MCF 10A (cell line): ENCODE data around the gene COX14. TPM values are rescaled to one million over a fixed set of nuclear protein-coding genes. Genes with fewer than 3 reads are reported as not detected.
A peak's percentile ranks its signal among the peaks of the same experiment; 100 is the strongest.

Experiments used
- BruUV-seq: library from RNA; stranded (reverse); fragments of 400-500 nt; replicated peaks from 2 replicates; lab custom pipeline; 2021; lab: Mats Ljungman, UMichigan
- CTCF ChIA-PET: fragments of 300-600 bp; sonication (Branson Sonifier 250); formaldehyde crosslinking; extraction: SDS; loops from one replicate; lab custom pipeline; 2021; ENCODE audit warnings: antibody characterized with exemption, inconsistent platforms; lab: Yijun Ruan, JAX
- POLR2A ChIA-PET: fragments of 300-600, 350-650 bp; sonication (Branson Sonifier 250); formaldehyde crosslinking; extraction: SDS; loops from one replicate; lab custom pipeline; 2020; ENCODE audit warnings: antibody characterized with exemption, inconsistent platforms; lab: Yijun Ruan, JAX
- DNase-seq: peaks from one replicate; pipeline ENCODE4 v3.0.0-alpha.2; 2018; ENCODE audit not compliant: unreplicated experiment
- H3K27ac Mint-ChIP-seq: one replicate; pipeline ENCODE4 v1.8.0; 2022; ENCODE audit warnings: mild to moderate bottlenecking, low read depth, mixed read lengths; ENCODE audit not compliant: unreplicated experiment
- H3K27me3 Mint-ChIP-seq: one replicate; pipeline ENCODE4 v1.8.0; 2022; ENCODE audit warnings: mixed read lengths; ENCODE audit not compliant: insufficient read depth, unreplicated experiment
- H3K36me3 Mint-ChIP-seq: one replicate; pipeline ENCODE4 v1.8.0; 2022; ENCODE audit warnings: mild to moderate bottlenecking, moderate library complexity, mixed read lengths; ENCODE audit not compliant: insufficient read depth, unreplicated experiment
- H3K4me1 Mint-ChIP-seq: one replicate; pipeline ENCODE4 v1.8.0; 2022; ENCODE audit warnings: mixed read lengths; ENCODE audit not compliant: insufficient read depth, unreplicated experiment
- H3K4me3 Mint-ChIP-seq: one replicate; pipeline ENCODE4 v1.8.0; 2022; ENCODE audit warnings: mild to moderate bottlenecking, moderate library complexity, mixed read lengths; ENCODE audit not compliant: unreplicated experiment
- H3K9me3 Mint-ChIP-seq: one replicate; pipeline ENCODE4 v1.8.0; 2022; ENCODE audit warnings: mixed read lengths; ENCODE audit not compliant: unreplicated experiment
- intact Hi-C: fragments of 100-400 bp; cut with micrococcal nuclease; formaldehyde crosslinking; loops from 2 replicates; pipeline ENCODE4 v1.14.1; 2022
- total RNA-seq: library from RNA; stranded (reverse); gene quantifications from 2 replicates; pipeline ENCODE4 v1.2.3, GENCODE V29; 2022
- TF ChIP-seq, protein P1 (sequence below): fragments of 200-600 bp; IDR thresholded peaks from one replicate; pipeline ENCODE4 v1.8.0; 2022; ENCODE audit warnings: antibody characterized with exemption, mild to moderate bottlenecking; ENCODE audit not compliant: unreplicated experiment

COX14 gene
- total RNA-seq, 1 experiment from 2014 or later, result 43.6 TPM

DNA sequence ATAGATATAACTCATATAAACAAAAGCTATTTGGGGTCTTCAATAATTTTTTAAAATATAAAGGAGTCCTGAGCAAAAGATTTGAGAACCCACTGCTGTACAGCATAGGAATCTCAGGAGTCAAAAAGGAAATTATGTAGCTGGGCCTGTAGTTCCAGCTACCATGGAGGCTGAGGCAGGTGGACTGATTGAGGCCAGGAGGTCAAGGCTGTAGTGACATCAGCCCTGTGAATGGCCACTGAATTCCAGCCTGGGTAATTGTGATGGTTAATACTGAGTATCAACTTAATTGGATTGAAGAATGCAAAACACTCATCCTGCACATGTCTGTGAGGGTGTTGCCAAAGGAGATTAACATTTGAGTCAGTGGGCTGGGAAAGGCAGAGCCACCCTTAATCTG is 44.6 kb downstream of the COX14 start:
- DNase-seq, result no peak
- ChIA-PET CTCF (interaction anchor here (0.6 to 1.8 kb wide), 4 partner anchors 9 to 343 kb away, joined by 3 to 5 read pairs (median 4); no protein-coding TSS in a partner anchor), POLR2A (interaction anchor here (0.6 to 3.3 kb wide), 4 partner anchors 10 to 44 kb away, joined by 3 to 15 read pairs (median 8); partner anchors contain the start of genes CERS5 and COX14)
- Mint-ChIP-seq H3K4me3 (no peak overlapping the region), H3K27ac (no peak overlapping the region), H3K36me3 (peaks cover 11% of the 10 kb centered on the region), H3K27me3 (no peaks in the 10 kb centered on the region), H3K9me3 (no peaks in the 10 kb centered on the region), H3K4me1 (peaks cover 5% of the 10 kb centered on the region)
- TF ChIP-seq, protein P1, sequence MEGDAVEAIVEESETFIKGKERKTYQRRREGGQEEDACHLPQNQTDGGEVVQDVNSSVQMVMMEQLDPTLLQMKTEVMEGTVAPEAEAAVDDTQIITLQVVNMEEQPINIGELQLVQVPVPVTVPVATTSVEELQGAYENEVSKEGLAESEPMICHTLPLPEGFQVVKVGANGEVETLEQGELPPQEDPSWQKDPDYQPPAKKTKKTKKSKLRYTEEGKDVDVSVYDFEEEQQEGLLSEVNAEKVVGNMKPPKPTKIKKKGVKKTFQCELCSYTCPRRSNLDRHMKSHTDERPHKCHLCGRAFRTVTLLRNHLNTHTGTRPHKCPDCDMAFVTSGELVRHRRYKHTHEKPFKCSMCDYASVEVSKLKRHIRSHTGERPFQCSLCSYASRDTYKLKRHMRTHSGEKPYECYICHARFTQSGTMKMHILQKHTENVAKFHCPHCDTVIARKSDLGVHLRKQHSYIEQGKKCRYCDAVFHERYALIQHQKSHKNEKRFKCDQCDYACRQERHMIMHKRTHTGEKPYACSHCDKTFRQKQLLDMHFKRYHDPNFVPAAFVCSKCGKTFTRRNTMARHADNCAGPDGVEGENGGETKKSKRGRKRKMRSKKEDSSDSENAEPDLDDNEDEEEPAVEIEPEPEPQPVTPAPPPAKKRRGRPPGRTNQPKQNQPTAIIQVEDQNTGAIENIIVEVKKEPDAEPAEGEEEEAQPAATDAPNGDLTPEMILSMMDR, result no peak
- intact Hi-C loops, result no loop called here
- BruUV-seq, result no TSS peak

DNA sequence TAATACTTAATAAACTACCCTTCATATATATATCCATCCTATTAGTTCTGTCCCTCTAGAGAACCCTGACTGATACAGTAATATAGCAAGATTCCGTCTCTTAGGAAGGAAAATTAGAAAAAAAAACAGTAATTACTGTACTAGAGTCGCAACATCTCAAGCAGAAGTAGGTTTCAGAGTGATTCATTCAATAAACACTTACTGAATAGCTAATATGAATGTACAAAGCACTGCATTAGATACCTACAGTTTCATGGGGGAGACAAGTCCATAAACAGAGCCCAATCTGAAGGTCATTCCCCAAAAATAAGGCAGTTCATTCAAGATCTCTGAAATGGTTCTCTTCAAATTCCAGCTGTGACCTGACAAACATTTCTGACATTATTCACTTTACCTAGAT is 45.2 kb downstream of the COX14 start:
- no TSS peak for BruUV-seq
- no peaks in the 10 kb centered on the region for H3K27me3 Mint-ChIP-seq
- intact Hi-C loops, result no loop called here
- H3K36me3 Mint-ChIP-seq, result peaks cover 11% of the 10 kb centered on the region
- TF ChIP-seq, protein P1, result no peak
- no peak overlapping the region for H3K4me3 Mint-ChIP-seq
- H3K4me1 Mint-ChIP-seq, result peaks cover 5% of the 10 kb centered on the region
- no peaks in the 10 kb centered on the region for H3K9me3 Mint-ChIP-seq
- ChIA-PET CTCF (interaction anchor here (0.7 to 1.8 kb wide), 4 partner anchors 9 to 45 kb away, joined by 3 to 5 read pairs (median 4); no protein-coding TSS in a partner anchor), POLR2A (interaction anchor here (2.2 to 3.3 kb wide), 2 partner anchors 10 kb away, joined by 12 to 15 read pairs; partner anchors contain the start of gene CERS5)
- no peak for DNase-seq
- H3K27ac Mint-ChIP-seq, result peak overlapping the region; percentile 39

DNA sequence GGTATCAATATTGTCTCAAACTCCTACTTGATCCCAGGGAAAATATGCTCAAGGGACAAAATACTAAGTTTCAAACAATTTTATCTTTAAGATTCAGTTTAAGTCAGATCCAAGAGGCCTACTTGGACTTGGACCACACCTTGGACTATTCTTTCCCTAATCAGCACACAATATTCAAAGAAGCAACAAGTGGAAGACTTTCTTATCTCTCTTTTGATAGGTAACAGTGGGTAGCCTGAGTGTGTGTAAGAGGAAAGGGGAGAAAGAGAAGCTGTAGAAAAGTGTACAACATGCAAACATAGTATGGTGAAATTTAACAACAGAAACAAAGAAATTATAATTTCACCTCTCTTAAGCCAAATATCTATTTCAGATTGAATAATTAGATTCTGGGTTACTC is 48.6 kb downstream of the COX14 start:
- no peak for DNase-seq
- no peaks in the 10 kb centered on the region for H3K27me3 Mint-ChIP-seq
- peaks cover 5% of the 10 kb centered on the region for H3K36me3 Mint-ChIP-seq
- intact Hi-C loops, result no loop called here
- no peaks in the 10 kb centered on the region for H3K9me3 Mint-ChIP-seq
- no peak overlapping the region for H3K27ac Mint-ChIP-seq
- H3K4me1 Mint-ChIP-seq, result peaks cover 5% of the 10 kb centered on the region
- TF ChIP-seq, protein P1, result no peak
- POLR2A ChIA-PET, result interaction anchor here (1.2 kb wide), 1 partner anchor 48 kb away, joined by 4 read pairs; the partner anchor contains the start of gene COX14
- CTCF ChIA-PET, result interaction anchor here (0.6 to 0.8 kb wide), 2 partner anchors 63 to 1225 kb away, joined by 3 to 4 read pairs; no protein-coding TSS in a partner anchor
- H3K4me3 Mint-ChIP-seq, result no peak overlapping the region
- no TSS peak for BruUV-seq

DNA sequence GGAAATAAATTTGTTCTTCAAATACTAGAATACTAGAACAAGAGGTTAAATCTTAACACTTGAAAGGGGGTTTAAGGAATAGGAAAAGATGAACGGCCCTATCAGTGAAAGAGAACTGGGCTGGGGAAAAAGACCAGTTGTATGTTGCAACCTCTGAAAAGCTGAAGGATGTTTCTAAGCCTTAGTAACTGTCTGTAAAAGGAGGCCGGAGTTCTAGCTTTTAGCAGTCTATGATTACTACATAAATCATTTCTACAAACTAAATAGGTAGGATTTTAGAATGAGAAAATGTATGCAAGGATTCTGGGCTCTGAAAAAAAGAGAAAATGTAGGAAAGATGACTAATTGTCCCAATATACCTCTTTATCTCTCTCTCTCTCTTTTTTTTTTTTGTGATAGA is 50.2 kb downstream of the COX14 start:
- Mint-ChIP-seq H3K9me3 (no peaks in the 10 kb centered on the region), H3K36me3 (peaks cover 5% of the 10 kb centered on the region), H3K27ac (no peak overlapping the region), H3K4me3 (no peak overlapping the region), H3K27me3 (no peaks in the 10 kb centered on the region), H3K4me1 (peaks cover 8% of the 10 kb centered on the region)
- TF ChIP-seq, protein P1, result no peak
- no TSS peak for BruUV-seq
- intact Hi-C loops, result no loop called here
- CTCF ChIA-PET, result interaction anchor here (0.6 to 1.8 kb wide), 6 partner anchors 14 to 92 kb away, joined by 3 to 6 read pairs (median 4); no protein-coding TSS in a partner anchor
- POLR2A ChIA-PET, result no interaction called here
- no peak for DNase-seq
